SK-N-SH treated with all-trans-retinoic acid at 6 μM for 48 hours (cell line): Measurements from ENCODE around the gene KRTAP10-7.

Experiments
- ATAC-seq: fragments of 200-7000 bp; cut with Tn5 transposase; 3 replicates; pipeline ENCODE4 v1.9.1; 2020; ENCODE audit warnings: mild to moderate bottlenecking, moderate library complexity
- BACH2 ChIP-seq: fragments of 250-450 bp; sonication (Bioruptor Pico); IDR thresholded peaks from 2 replicates; pipeline ENCODE4 v1.9.0; 2021; ENCODE audit warnings: mild to moderate bottlenecking, borderline replicate concordance
- CSDC2 ChIP-seq: fragments of 250-450 bp; sonication (Bioruptor Pico); IDR thresholded peaks from 2 replicates; pipeline ENCODE4 v1.5.0; 2020; ENCODE audit warnings: mild to moderate bottlenecking, moderate library complexity
- CSRNP3 ChIP-seq: fragments of 250-450 bp; sonication (Bioruptor Pico); IDR thresholded peaks from 2 replicates; pipeline ENCODE4 v1.5.1; 2021; ENCODE audit warnings: mild to moderate bottlenecking, moderate library complexity
- ESRRG ChIP-seq: fragments of 250-450 bp; sonication (Bioruptor Pico); IDR thresholded peaks from 2 replicates; pipeline ENCODE4 v1.6.1; 2021; ENCODE audit warnings: mild to moderate bottlenecking
- GLIS3 ChIP-seq: fragments of 250-450 bp; sonication (Bioruptor Pico); IDR thresholded peaks from 2 replicates; pipeline ENCODE4 v1.5.0; 2020; ENCODE audit warnings: mild to moderate bottlenecking, moderate library complexity
- ISL1 ChIP-seq: fragments of 250-450 bp; sonication (Bioruptor Pico); IDR thresholded peaks from 2 replicates; pipeline ENCODE4 v2.1.2; 2022; ENCODE audit warnings: mild to moderate bottlenecking, moderate library complexity
- OSR1 ChIP-seq: fragments of 250-450 bp; sonication (Bioruptor Pico); IDR thresholded peaks from 2 replicates; pipeline ENCODE4 v1.8.0; 2022; ENCODE audit warnings: moderate library complexity, mild to moderate bottlenecking, inconsistent platforms
- PATZ1 ChIP-seq: fragments of 250-450 bp; sonication (Bioruptor Pico); IDR thresholded peaks from 2 replicates; pipeline ENCODE4 v1.8.0; 2020; ENCODE audit warnings: mild to moderate bottlenecking, moderate library complexity, borderline replicate concordance
- POU6F1 ChIP-seq: fragments of 250-450 bp; sonication (Bioruptor Pico); IDR thresholded peaks from 2 replicates; pipeline ENCODE4 v1.8.0; 2021; ENCODE audit warnings: low read depth, mild to moderate bottlenecking, moderate library complexity, borderline replicate concordance
- PPARA ChIP-seq: fragments of 250-450 bp; sonication (Bioruptor Pico); IDR thresholded peaks from 2 replicates; pipeline ENCODE4 v1.5.0; 2020; ENCODE audit warnings: mild to moderate bottlenecking, borderline replicate concordance
- SNAI2 ChIP-seq: fragments of 250-450 bp; sonication (Bioruptor Pico); IDR thresholded peaks from 2 replicates; pipeline ENCODE4 v1.5.0; 2020; ENCODE audit warnings: mild to moderate bottlenecking, moderate library complexity
- TCF4 ChIP-seq: fragments of 250-450 bp; sonication (Bioruptor Pico); IDR thresholded peaks from 2 replicates; pipeline ENCODE4 v1.8.0; 2021; ENCODE audit warnings: mild to moderate bottlenecking, moderate library complexity, borderline replicate concordance
- TOX ChIP-seq: fragments of 250-450 bp; sonication (Bioruptor Pico); IDR thresholded peaks from 2 replicates; pipeline ENCODE4 v1.8.0; 2021; ENCODE audit warnings: mild to moderate bottlenecking, moderate library complexity, borderline replicate concordance
- ZC3H10 ChIP-seq: fragments of 250-450 bp; sonication (Bioruptor Pico); IDR thresholded peaks from 2 replicates; pipeline ENCODE4 v1.5.1; 2021; ENCODE audit warnings: mild to moderate bottlenecking, moderate library complexity
- ZFP3 ChIP-seq: fragments of 250-450 bp; sonication (Bioruptor Pico); IDR thresholded peaks from 2 replicates; pipeline ENCODE4 v1.5.0; 2020; ENCODE audit warnings: mild to moderate bottlenecking, moderate library complexity
- ZFP30 ChIP-seq: fragments of 450-650 bp; formaldehyde crosslinking; IDR thresholded peaks from 2 replicates; pipeline ENCODE4 v1.5.0; 2022; ENCODE audit warnings: mild to moderate bottlenecking, moderate library complexity
- ZNF565 ChIP-seq: fragments of 450-650 bp; formaldehyde crosslinking; conservative IDR thresholded peaks from 2 replicates; pipeline ENCODE4 v1.5.0; 2020; ENCODE audit warnings: low read depth, mild to moderate bottlenecking, moderate library complexity
- ZNF70 ChIP-seq: fragments of 450-650 bp; formaldehyde crosslinking; IDR thresholded peaks from 2 replicates; pipeline ENCODE4 v1.5.0; 2020; ENCODE audit warnings: mild to moderate bottlenecking, moderate library complexity
- ZNF8 ChIP-seq: fragments of 450-650 bp; formaldehyde crosslinking; IDR thresholded peaks from 2 replicates; pipeline ENCODE4 v1.5.0; 2020; ENCODE audit warnings: mild to moderate bottlenecking, moderate library complexity
- TF ChIP-seq, protein P1 (sequence below): fragments of 250-450 bp; sonication (Bioruptor Pico); IDR thresholded peaks from 2 replicates; pipeline ENCODE4 v1.5.1; 2020; ENCODE audit warnings: low read depth, mild to moderate bottlenecking, moderate library complexity

The KRTAP10-7 gene

DNA sequence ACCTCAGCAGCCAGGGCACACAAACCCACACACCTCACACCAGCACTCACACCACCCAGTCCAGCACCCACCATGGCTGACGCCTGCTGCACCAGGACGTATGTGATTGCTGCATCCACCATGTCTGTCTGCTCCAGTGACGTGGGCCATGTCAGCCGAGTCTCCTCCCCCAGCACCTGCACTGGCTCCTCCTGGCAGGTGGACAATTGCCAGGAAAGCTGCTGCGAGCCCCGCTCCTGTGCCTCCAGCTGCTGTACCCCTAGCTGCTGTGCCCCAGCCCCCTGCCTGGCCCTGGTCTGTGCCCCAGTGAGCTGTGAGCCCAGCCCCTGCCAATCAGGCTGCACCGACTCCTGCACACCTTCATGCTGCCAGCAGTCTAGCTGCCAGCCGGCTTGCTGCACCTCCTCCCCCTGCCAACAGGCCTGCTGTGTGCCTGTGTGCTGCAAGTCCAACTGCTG is 11.7 kb downstream of the KRTAP10-7 start, which contains the start of gene KRTAP10-8:
Gene KRTAP10-8, plus strand, starts transcription at position 51 of the 458 bp plus-strand sequence. Its CDS starts 22 bp downstream, at position 73.
- no peak for ATAC-seq
- TF ChIP-seq ZFP3 (no peak), ZFP30 (no peak), BACH2 (CRISPR knock-in tag) (no peak), CSRNP3 (CRISPR knock-in tag) (no peak), TOX (no peak), ISL1 (CRISPR knock-in tag) (no peak)
- TF ChIP-seq, protein P1, sequence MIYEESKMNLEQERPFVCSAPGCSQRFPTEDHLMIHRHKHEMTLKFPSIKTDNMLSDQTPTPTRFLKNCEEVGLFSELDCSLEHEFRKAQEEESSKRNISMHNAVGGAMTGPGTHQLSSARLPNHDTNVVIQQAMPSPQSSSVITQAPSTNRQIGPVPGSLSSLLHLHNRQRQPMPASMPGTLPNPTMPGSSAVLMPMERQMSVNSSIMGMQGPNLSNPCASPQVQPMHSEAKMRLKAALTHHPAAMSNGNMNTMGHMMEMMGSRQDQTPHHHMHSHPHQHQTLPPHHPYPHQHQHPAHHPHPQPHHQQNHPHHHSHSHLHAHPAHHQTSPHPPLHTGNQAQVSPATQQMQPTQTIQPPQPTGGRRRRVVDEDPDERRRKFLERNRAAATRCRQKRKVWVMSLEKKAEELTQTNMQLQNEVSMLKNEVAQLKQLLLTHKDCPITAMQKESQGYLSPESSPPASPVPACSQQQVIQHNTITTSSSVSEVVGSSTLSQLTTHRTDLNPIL (CRISPR knock-in tag) = no peak

- TF ChIP-seq POU6F1 (CRISPR knock-in tag) (no peak), CSRNP3 (CRISPR knock-in tag) (no peak), PPARA (CRISPR knock-in tag) (no peak), TOX (no peak), ISL1 (CRISPR knock-in tag) (no peak), SNAI2 (CRISPR knock-in tag) (no peak), TCF4 (CRISPR knock-in tag) (no peak), ZNF8 (CRISPR knock-in tag) (no peak), ZFP30 (no peak), ESRRG (CRISPR knock-in tag) (no peak), CSDC2 (CRISPR knock-in tag) (no peak), OSR1 (CRISPR knock-in tag) (no peak), ZNF70 (CRISPR knock-in tag) (no peak)
- TF ChIP-seq, protein P1 (CRISPR knock-in tag) = no peak
- no peak for ATAC-seq
Measured at GRCh38 chr21:44612669-44613229, 12.4 kb downstream of the KRTAP10-7 start.

- no peak for ATAC-seq
- no peak for TF ChIP-seq ZFP3
- TF ChIP-seq ESRRG (CRISPR knock-in tag) = no peak
- no peak for TF ChIP-seq PPARA (CRISPR knock-in tag)
- TF ChIP-seq GLIS3 (CRISPR knock-in tag) = no peak
- no peak for TF ChIP-seq ISL1 (CRISPR knock-in tag)
- TF ChIP-seq OSR1 (CRISPR knock-in tag) = no peak
- TF ChIP-seq, protein P1 (CRISPR knock-in tag) = no peak
- TF ChIP-seq SNAI2 (CRISPR knock-in tag) = no peak
- TF ChIP-seq POU6F1 (CRISPR knock-in tag) = no peak
- no peak for TF ChIP-seq ZC3H10 (CRISPR knock-in tag)
- TF ChIP-seq ZNF565 (CRISPR knock-in tag) = no peak
- TF ChIP-seq BACH2 (CRISPR knock-in tag) = no peak
- TF ChIP-seq ZNF70 (CRISPR knock-in tag) = no peak
- TF ChIP-seq ZFP30 = no peak
- TF ChIP-seq TOX = no peak
- no peak for TF ChIP-seq CSRNP3 (CRISPR knock-in tag)
- no peak for TF ChIP-seq PATZ1
- no peak for TF ChIP-seq ZNF8 (CRISPR knock-in tag)
Measured at GRCh38 chr21:44613386-44614155, 13.2 kb downstream of the KRTAP10-7 start.
